ENCODE measurements around the gene MTF2.
A peak's percentile ranks its signal among the peaks of the same experiment; 100 is the strongest.
"Not testable (repeated sequence)": the region's sequence is repeated elsewhere in the genome, so short reads cannot be mapped to it uniquely, and the experiment has no call there.

The MTF2 gene

DNA sequence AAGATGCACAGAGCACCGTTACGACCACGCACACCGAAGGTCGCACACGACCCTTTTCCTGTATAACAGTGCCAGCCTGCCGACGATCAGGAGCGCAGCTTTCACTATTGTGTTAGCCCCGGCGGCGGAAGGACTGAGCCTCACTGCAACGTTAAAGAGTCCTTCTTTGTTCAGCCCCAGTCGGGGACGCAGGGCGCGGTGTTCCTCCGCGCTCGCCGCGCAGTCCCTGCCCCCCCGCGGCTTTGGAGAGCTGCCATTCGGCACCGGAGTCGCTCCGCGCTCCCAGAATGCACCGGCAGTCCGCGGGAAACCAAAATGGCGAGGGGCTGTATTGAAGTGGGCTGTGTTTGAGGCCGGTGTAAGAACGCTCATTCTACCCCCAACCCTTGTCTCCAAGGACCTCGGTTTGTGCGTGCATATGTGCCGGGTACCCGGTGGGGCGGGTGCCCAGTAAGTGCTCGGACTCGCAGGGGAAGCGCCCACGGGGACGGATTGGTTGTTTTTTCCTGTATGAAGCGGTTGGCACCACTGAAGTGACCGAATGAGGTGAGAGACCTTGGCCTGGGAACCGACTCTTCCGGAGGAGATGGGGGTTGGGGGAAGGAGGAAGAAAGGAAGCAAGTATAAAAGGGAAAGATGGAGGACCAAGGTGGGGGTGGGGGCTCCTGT is at the start of gene MTF2:
MTF2 (plus strand) TSS at position 298 of the 669 bp plus-strand sequence; CDS start at position 542, 244 bp downstream.
- DNase-seq (ENCODE audit: low spot score), result peak; percentile 86
- FAIRE-seq, result peak; percentile 48

GRCh38 chr1:93029317-93029716 is 49.8 kb upstream of the MTF2 start:
- no peak for FAIRE-seq
- DNase-seq (ENCODE audit: low spot score), result no peak

DNA sequence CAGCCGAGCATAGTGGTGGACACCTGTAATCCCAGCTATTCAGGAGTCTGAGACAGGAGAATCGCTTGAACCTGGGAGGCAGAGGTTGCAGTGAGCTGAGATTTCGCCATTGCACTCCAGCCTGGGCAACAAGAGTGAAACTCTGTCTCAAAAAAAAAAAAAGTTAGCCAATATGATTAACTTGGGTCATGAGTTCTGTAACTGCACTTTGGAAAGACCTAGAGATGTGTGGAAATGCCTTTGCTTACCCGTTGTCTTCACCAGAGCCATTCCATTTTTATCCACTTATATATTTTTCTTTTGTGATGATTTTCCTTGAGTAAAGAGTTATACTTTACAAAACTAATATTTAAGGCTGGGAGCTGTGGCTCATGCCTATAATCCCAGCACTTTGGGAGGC is 48.9 kb upstream of the MTF2 start:
- not testable (repeated sequence) for DNase-seq (ENCODE audit: low spot score); FAIRE-seq

- no peak for FAIRE-seq
- no peak for DNase-seq (ENCODE audit: low spot score)
Measured at GRCh38 chr1:93031711-93032110, 47.4 kb upstream of the MTF2 start.

- FAIRE-seq, result no peak
Measured at GRCh38 chr1:93033029-93033428, 46.1 kb upstream of the MTF2 start.

DNA sequence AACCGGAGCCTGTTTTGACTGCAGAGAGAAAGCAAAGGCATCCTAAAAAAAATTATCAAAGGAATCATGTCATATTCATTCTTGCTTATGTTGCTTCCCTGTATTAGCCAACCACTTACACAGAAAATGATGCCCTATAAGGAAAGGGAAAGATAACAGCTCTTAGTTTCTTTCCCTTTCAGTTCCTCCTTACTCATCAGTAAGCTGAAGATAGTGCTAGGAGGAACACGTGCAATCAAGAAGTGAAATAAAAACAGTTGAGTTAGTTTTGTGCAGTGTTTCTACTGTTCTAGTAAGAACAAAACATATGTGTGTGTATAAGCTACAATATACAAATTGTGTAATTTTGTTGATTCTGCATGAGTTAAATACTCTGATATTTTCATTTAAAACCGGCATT is 45.3 kb upstream of the MTF2 start:
- FAIRE-seq, result no peak
- no peak for DNase-seq (ENCODE audit: low spot score)

More at GRCh38 chr1:93033029-93033428, 46.1 kb upstream of the MTF2 start:
- no peak for DNase-seq (ENCODE audit: low spot score)

GRCh38 chr1:93034397-93034796 is 44.7 kb upstream of the MTF2 start:
- DNase-seq (ENCODE audit: low spot score) (no peak), FAIRE-seq (no peak)

DNA sequence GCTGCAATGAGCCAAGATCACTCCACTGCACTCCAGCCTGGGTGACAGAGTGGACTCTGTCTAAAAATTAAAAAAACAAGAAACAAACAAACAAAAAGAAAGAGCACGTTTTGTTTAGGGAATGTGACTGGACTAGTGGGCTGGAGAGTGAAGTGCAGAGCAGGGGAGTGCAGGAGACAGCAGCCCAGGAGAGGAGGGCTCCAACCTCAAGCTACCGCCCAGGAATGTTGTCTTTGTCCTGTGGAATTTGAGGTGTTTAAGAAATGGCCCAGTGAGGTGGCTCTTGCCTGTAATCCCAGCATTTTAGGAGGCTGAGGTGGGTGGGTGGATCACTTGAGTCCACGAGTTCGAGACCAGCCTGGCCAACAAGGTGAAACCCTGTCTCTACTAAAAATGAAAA is 42.4 kb upstream of the MTF2 start:
- FAIRE-seq (no peak), DNase-seq (ENCODE audit: low spot score) (no peak)

GRCh38 chr1:93042187-93043056 is 36.7 kb upstream of the MTF2 start:
- no peak for FAIRE-seq
- no peak for DNase-seq (ENCODE audit: low spot score)

GRCh38 chr1:93043057-93043557 is 36.0 kb upstream of the MTF2 start:
- no peak for FAIRE-seq
- DNase-seq (ENCODE audit: low spot score), result no peak

- DNase-seq (ENCODE audit: low spot score) (no peak), FAIRE-seq (no peak)
Measured at GRCh38 chr1:93047618-93048017, 31.5 kb upstream of the MTF2 start.

DNA sequence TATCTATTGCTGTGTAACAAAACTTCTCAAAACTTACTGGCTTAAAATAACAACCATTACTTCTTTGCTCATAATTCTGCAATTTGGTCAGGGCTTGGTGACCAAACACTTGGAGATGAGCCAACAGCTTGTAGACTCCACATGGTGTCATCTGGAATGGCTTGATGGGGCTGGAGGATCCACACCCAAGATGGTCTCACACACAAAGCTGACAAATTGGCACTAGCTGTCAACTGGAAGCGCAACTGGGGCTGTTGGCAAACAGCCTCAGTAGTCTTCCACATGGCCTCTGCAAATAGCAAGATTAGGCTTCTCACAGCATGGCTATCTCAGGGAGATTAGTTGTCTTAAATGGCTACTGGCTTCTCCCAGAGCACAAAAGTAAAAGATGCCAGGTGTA is 27.1 kb upstream of the MTF2 start:
- FAIRE-seq (no peak), DNase-seq (ENCODE audit: low spot score) (no peak)

DNA sequence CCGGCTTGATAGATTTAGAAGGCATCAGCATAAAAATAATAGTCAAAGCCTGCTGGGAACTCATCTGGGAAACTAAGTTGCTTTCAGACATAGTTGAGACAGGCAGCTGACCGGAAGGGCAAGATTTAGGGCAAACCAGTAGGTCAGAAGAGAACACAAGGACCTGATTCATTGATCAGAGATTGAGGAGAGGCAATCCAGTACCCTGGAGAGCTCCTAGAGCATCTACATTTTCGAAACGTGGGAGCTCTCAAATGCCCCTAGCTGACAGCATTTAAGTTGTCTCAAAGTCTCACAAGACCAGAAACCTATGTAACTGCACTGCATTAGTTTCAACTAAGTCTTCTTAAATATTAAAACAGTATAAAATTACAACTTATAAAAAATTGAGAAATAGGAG is 22.9 kb upstream of the MTF2 start:
- DNase-seq (ENCODE audit: low spot score) (no peak), FAIRE-seq (no peak)

GRCh38 chr1:93056649-93057048 is 22.4 kb upstream of the MTF2 start:
- FAIRE-seq (no peak), DNase-seq (ENCODE audit: low spot score) (no peak)

GRCh38 chr1:93061895-93062792 is 16.9 kb upstream of the MTF2 start:
- FAIRE-seq (no peak), DNase-seq (ENCODE audit: low spot score) (no peak)

DNA sequence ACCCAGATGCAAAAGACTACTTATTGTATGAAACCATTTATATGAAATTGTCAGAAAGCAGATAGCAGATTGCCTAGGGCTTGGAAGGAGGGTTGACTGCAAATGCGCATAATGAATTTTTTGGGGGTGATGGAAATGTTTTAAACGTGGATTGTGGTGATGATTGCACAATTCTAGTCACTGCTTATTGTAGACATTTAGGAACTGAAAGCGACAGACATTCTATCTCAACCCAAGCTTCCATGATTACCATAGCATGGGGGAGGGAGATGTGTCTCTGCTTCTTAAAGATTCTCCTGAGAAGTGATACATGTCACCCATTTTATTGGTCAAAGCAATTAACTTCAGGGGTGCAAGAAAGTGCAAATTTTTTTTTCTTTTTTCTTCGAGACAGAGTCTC is 2.8 kb upstream of the MTF2 start:
- FAIRE-seq, result no peak

GRCh38 chr1:93078203-93078602 is 880 bp upstream of the MTF2 start:
- FAIRE-seq (no peak), DNase-seq (ENCODE audit: low spot score) (no peak)

More for the DNA sequence above, 2.8 kb upstream of the MTF2 start:
- DNase-seq (ENCODE audit: low spot score), result no peak

DNA sequence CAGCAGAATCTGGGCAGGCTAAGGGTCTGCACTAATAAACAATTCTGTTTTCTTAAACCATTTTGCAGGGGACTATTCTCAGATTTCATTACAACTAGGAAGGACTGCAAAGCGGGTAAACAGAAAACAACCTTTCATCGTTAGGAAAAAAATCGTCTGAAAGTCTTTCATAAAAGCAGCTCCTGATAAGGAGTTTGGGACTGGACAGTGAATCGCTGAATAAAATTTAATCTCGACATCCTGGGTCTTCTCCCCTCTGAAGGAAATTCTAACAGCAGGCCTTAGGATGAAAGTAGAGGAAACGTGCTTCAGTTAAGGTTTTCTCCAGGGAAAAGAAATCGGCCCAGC is 471 bp upstream of the MTF2 start:
- FAIRE-seq, result no peak
- DNase-seq (ENCODE audit: low spot score), result no peak

DNA sequence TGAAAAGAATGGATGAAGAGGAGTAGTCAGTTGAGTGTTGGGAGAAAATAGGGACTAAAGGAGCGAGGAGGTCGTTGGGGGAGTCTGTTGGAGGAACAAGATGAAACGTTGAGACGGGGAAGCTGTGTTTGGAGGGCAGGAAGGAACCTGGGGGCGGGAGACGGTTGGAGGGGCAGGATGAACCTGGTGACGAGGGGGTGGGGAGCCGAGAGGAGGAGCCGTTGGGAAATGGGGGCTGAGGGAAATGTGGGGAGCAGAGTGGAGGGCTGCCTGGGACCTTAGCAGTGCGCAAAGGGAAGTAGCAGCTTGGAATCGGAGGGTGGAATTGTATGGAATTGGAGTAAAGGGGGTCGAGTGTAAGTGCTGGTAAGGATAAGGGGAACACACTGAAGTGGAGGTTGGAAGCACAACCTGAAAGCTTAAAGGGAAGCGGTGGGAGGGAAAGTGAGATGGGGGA is 630 bp downstream of the MTF2 start:
- no peak for FAIRE-seq

DNA sequence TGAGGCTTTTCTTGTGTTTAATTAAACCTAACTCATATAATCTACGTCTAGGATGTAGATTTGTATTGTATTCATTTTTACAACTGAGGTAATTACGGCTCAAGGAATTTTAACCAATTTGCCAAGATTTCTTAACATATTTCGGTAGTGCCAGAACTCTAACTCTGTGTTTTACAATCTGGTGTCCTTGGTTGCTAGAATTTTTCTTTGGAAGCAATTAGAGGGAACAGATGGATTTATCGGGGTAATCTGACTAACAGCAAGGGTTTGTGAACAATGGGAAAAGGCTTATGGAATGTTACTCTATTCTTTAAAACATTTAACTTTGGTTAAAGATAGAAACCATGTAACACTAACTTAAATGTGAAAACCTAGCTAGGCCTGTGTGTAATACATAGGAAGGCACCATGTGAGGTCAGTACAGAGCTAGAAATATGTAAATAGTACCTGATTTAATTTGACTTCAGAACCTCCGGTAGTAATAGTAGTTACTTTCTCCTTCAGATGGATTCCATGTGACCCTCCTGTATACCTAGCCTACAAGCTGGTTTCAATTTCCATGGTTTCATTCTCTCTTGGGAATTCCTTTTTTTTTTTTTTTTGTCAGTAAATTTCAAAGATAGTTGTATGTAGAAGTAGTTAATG is 1.2 kb downstream of the MTF2 start:
- FAIRE-seq (peak; percentile 79), DNase-seq (ENCODE audit: low spot score) (peak; percentile 78)

More for the DNA sequence above, 630 bp downstream of the MTF2 start:
- no peak for DNase-seq (ENCODE audit: low spot score)

DNA sequence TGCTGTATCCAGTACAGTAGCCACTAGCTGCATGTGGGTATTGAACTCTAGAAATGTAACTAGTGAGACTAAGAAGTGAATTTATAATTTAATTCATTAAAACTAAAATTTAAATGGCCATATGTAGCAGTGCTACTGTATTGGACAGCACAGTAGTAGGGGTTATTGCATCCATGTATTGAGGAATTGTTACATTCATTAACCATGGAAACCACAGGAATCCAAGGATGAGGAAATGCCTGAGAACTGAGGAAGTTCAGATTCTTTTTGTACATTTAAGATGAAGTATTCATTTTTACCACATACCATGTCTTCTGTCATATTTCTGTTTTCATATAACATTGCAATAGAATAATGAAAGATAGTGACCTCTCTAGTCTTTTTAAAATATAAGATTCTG is 2.6 kb downstream of the MTF2 start:
- peak; percentile 90 for FAIRE-seq
- peak; percentile 77 for DNase-seq (ENCODE audit: low spot score)

All from RCC 7860 (cell line).